Left colon (tissue), 2 donors: ENCODE results near the gene SIRT4. TPM values are rescaled to one million over a fixed set of nuclear protein-coding genes. Genes with fewer than 3 reads are reported as not detected.
A peak's percentile ranks its signal among the peaks of the same experiment; 100 is the strongest.
"Not testable (repeated sequence)": the region's sequence is repeated elsewhere in the genome, so short reads cannot be mapped to it uniquely, and the experiment has no call there.

Experiments used
- ATAC-seq: fragments of 200-7000 bp; cut with Tn5 transposase; one replicate; pipeline ENCODE4 v1.9.1; 2020; ENCODE audit warnings: mild to moderate bottlenecking, moderate library complexity
- DNase-seq, 2 donors: peaks; one replicate each; pipeline ENCODE4 v3.0.0-alpha.2; 2020
- intact Hi-C, 2 donors: fragments of 100-400 bp; cut with DNase I in 1 of 2; cut with micrococcal nuclease in 1 of 2; formaldehyde crosslinking; loops; one replicate each; pipeline versions ENCODE4 v1.11.2 to v1.14.0; 2022; cut with DNase I, micrococcal nuclease
- total RNA-seq, 2 donors: library from RNA; stranded (reverse); fragmentation: NEBNext Ultra II Directional; extraction: Animal tissue kit (Norgen Biotek cat#: 25700); gene quantifications; one replicate each; pipeline ENCODE4 v1.2.1, GENCODE V29; 2021
- donor health status: DM: no; HTN: no; CAD: no.
- donor health status: DM: yes; HTN: yes; CAD: no.

SIRT4 gene
- total RNA-seq, 2 donors from 2014 or later = 1.2 to 1.3 TPM

DNA sequence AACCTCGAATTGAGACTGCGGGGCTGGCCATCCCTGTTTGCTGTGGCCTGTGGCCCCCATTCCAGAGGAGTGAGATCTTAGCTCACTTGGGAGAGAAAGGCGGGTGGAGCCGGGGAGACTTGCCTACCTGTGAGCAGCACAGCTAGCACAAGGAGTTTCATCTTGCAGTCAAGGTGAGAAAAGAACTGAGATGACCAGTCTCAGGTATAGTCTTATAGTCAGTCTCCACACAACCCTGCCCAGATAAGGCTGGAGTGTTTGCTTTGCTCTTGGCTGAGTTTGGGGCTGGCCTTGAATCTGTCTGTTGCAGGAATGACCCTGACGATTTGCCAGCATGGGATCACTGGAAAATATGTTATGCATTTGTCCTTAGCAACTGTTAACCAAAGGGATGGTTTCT, 25.5 kb downstream of the SIRT4 start, which contains the start of gene PLA2G1B:
Gene PLA2G1B (minus strand): TSS at position 187 of the 400 bp plus-strand sequence. CDS start 26 bp downstream, at position 161.
- intact Hi-C loops = no loop called here
- ATAC-seq (no peak), DNase-seq (no peak)

DNA sequence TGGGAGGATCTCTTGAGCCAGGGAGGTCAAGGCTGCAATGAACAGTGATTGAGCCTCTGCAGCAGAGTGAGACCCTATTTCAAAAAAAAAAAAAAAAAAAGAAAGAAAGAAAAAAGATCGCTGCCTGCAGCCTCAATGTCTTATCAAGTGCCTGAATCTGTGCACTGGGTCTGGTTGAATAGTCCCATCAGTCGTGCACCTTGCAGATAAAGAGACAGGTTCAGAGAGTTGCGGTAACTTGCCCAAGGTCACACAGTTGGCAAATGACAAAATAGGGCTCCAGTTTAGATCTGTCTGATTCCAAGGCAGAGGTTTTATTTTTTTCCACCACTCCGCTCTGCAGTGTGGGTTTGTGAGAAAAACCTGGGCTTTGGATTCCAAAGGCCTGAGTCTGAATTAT, 26.1 kb downstream of the SIRT4 start:
- DNase-seq (no peak), ATAC-seq (no peak)
- intact Hi-C loops = no loop called here

- DNase-seq (no peak), ATAC-seq (no peak)
- intact Hi-C loops = no loop called here
Observed at GRCh38 chr12:120331390-120331789, 29.3 kb downstream of the SIRT4 start.

GRCh38 chr12:120332041-120332440, 29.9 kb downstream of the SIRT4 start:
- ATAC-seq = no peak
- DNase-seq = no peak
- intact Hi-C loops = no loop called here

GRCh38 chr12:120332523-120332922, 30.4 kb downstream of the SIRT4 start:
- intact Hi-C loops = no loop called here
- ATAC-seq (no peak), DNase-seq (no peak)

- intact Hi-C loops, ATAC-seq: not testable (repeated sequence)
- DNase-seq = peak; percentile 51 to 81
Observed at GRCh38 chr12:120335447-120335846, 33.3 kb downstream of the SIRT4 start.

GRCh38 chr12:120336392-120336791, 34.3 kb downstream of the SIRT4 start:
- intact Hi-C loops, DNase-seq, ATAC-seq: not testable (repeated sequence)

GRCh38 chr12:120337730-120338129, 35.6 kb downstream of the SIRT4 start:
- intact Hi-C loops = no loop called here
- DNase-seq = no peak
- no peak for ATAC-seq

GRCh38 chr12:120339256-120339655, 37.1 kb downstream of the SIRT4 start:
- DNase-seq (no peak), ATAC-seq (no peak)
- intact Hi-C loops = no loop called here

DNA sequence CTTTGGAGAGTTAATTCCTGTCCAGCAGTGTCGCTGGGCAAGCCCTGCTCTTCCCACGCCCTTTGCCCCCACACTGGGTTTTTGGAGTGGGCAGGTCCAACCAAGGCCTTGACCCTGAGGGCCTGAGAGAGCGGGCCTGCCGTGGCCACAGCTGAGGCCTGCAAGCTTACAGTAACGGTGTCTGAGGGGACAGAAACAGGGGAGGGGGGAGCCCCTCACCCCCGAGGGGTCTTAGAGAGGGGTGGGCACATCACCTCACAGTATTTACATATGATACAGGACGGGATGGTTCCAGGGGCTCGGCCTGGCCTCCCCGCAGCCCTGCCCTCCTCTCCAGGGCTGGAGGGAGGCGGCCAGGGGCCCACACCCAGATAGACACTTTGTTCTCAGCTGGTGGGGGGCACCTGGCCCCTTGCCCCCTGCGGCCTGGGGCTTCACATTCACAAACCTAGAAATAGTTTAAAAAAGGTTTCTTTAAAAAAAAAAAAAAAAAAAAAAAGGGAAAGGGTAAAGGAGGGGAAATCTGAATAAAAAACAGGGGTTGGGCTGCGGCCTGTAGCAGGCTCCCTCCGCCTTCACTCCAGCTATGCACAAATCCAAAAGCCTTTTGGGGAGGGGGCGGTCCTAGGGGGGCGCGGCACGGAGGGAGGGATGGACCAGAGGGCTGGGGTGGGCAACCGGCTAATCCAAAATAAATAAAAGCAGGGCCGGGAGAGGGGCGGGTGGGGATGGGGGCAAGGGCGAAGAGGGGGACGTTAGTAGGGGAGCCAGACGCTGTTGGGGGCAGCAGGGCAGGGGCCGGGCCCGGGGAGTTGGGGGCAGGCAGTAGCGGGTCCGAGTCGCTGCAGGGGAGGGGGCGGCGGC, 40.3 kb downstream of the SIRT4 start:
- intact Hi-C loops = no loop called here
- no peak for DNase-seq
- no peak for ATAC-seq

DNA sequence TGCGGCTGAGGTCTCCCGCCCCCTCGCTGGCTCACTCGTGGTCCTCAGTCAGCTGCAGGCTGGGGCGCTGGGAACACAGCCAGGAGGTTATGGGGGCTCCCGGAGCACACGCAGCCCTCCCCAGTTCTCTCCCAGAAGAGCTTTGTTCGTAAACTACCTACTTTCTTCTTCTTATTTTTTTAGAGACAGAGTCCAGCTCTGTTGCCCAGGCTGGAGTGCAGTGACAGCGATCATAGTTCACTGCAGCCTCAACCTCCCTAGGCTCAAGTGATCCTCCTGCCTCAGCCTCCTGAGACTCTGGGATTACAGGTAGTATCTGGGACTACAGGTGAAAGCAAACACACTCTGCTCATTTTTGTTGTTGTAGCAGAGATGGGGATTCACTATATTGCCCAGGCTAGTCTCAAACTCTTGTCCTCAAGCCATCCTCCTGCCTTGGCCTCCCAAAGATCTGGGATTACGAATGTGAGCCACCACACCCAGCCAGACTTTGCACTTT, 41.0 kb downstream of the SIRT4 start:
- no peak for ATAC-seq
- intact Hi-C loops = no loop called here
- no peak for DNase-seq

DNA sequence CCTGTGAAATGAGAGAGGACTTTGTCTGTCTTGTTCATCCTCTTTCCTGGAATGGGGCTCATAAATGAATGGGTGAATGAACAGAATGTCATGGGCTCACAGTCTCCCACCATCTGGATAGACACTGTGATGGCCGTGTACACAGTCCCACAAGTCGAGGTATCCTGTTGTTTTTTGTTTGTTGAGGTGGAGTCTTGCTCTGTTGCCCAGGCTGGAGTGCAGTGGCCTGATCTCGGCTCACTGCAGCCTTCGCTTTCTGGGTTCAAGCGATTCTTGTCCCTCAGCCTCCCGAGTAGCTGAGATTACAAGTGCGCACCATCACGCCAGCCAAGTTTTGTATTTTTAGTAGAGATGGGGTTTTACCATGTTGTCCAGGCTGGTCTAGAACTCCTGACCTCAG, 41.6 kb downstream of the SIRT4 start:
- no peak for ATAC-seq
- DNase-seq = no peak
- intact Hi-C loops = no loop called here

- ATAC-seq = no peak
- DNase-seq = no peak
- intact Hi-C loops = no loop called here
Observed at GRCh38 chr12:120346031-120346430, 43.9 kb downstream of the SIRT4 start.

GRCh38 chr12:120346681-120347080, 44.6 kb downstream of the SIRT4 start:
- ATAC-seq = no peak
- intact Hi-C loops = no loop called here
- DNase-seq = no peak

GRCh38 chr12:120347766-120348165, 45.6 kb downstream of the SIRT4 start:
- intact Hi-C loops = no loop called here
- no peak for ATAC-seq

DNA sequence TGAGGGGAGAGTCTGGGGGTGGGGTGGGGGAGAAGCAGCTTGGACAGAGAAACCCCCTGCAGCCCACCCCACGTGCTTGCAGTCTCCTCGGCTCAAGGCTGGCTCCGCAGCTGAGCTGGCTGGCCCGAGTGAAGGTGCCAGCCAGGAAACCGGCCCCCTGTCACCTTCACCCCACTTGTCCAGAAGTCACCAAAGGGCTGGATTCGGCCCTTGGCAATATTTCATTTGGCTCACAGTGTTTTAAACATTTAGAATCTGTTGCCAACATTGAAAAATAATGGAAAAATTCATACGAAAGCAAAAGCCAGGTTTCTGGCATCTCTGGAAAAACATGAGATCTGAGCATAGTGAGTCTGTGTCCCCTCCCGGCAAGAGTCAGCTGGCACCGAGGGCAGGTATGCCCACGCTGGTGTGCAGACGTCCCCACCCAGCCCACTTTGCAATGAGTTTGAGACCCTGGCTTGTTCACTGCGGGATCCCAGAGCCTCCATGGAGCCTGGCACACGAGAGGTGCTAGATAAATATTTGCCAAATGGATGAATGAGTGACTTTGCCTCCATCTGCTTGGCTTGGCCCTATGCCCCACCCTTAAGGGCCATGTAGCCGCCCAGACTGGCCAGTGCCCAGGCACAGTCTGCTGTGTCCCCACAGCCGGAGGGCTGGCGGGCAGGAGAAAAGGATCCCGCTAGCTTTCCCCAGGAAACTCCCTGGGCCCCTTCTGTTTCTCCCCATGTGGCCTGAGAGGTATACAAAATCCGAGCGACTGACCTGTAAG, 48.6 kb downstream of the SIRT4 start:
- ATAC-seq (peak; percentile 88), DNase-seq (peak in 1 of 2 donors; percentile 47)
- intact Hi-C loops = loop anchor here (10.0 kb wide), 1 partner anchor 74 kb away; no protein-coding TSS in a partner anchor

More at GRCh38 chr12:120347766-120348165, 45.6 kb downstream of the SIRT4 start:
- no peak for DNase-seq

DNA sequence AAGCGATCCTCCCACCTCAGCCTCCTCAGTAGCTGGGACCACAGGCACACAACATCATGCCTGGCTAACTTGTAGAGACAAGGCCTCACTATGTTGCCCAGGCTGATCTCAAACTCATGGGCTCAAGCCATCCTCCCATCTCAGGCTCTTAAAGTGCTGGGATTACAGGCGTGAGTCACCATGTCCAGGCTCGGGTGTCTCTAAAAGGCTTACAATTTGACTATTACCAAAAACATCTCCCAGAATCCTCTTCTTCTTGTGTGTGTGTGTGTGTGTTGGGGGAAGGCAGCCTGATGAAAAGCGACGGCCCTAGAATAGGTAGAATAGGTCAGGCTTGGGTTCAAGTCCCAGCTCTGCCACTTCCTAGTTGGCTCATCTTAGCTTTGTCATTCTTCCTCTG, 50.0 kb downstream of the SIRT4 start:
- DNase-seq = no peak
- intact Hi-C loops = loop anchor here (10.0 kb wide), 1 partner anchor 73 kb away; no protein-coding TSS in a partner anchor
- ATAC-seq = no peak

DNA sequence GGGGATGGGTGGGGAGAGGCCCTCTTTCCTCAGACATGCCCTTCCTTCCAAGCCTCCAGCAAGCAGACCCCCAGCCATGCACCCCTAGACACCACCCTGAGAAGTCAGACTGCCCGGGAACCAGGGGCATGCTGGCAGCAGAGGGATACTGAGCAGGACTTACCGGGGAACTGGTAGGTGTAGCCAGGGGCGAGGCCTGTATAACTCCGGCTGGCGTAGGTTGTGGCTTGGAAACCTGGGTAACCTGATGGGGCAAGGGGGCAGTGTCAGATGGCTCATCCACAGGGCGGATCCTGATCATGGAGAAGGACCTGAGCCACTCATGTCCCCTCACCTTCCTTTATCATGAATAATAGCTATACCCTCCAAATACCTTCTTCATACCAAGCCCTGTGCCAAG, 51.0 kb downstream of the SIRT4 start:
- intact Hi-C loops = loop anchor here (10.0 kb wide), 1 partner anchor 72 kb away; no protein-coding TSS in a partner anchor
- DNase-seq (no peak), ATAC-seq (no peak)

DNA sequence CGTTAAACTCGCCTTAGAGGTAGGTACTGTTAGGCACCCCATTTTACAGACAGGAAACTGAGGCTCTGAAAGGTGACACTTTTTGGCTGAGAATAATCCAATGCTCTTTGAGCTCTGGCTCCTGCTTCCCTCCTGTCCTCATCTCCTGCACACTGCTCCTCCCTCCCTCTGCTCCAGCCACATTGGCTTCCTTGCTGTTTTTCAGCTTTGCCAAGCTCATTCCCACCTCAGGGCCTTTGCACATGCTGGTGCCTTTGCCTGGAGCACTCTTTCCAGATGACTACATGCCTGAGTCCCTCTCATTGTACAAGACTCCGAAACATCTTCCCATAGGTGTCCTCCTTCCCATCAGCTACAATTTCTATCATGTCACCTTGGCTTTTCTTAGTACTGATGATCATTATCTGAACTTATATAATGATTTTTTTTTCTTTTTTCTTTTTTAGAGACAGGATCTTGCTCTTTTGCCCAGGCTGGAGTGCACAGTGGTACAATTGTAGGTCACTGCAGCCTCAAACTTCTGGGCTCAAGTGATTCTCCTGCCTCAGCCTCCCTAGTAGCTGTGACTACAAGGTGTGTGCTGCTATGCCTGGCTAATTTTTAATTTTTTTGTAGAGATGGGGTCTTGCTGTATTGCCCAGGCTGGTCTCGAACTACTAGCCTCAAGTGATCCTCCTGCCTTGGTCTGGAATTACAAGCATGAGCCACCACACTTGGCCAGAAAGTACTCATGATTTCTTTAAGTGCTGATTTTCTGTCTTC, 51.6 kb downstream of the SIRT4 start:
- intact Hi-C loops = loop anchor here (10.0 kb wide), 1 partner anchor 71 kb away; no protein-coding TSS in a partner anchor
- ATAC-seq (no peak), DNase-seq (no peak)
